HEK293 (cell line): ENCODE measurements around the gene MOCS3.

Experiments used
- GLI2 ChIP-seq: fragments of 450-650 bp; formaldehyde crosslinking; IDR thresholded peaks from 2 replicates; pipeline ENCODE4; 2017; ENCODE audit warnings: missing biosample characterization, missing genetic modification characterization, low read depth, borderline replicate concordance
- RBAK ChIP-seq: fragments of 450-650 bp; formaldehyde crosslinking; IDR thresholded peaks from 2 replicates; pipeline ENCODE4 v1.5.1; 2016; ENCODE audit warnings: missing biosample characterization, missing genetic modification characterization
- SCRT1 ChIP-seq: fragments of 450-650 bp; formaldehyde crosslinking; IDR thresholded peaks from 2 replicates; pipeline ENCODE4 v1.5.1; 2016; ENCODE audit warnings: missing biosample characterization, missing genetic modification characterization, borderline replicate concordance
- ZBTB7A ChIP-seq: fragments of 450-650 bp; formaldehyde crosslinking; IDR thresholded peaks from 2 replicates; pipeline ENCODE4 v1.5.1; 2016; ENCODE audit warnings: low read depth, missing biosample characterization, missing genetic modification characterization
- ZNF133 ChIP-seq: fragments of 450-650 bp; formaldehyde crosslinking; IDR thresholded peaks from 2 replicates; pipeline ENCODE4 v1.5.1; 2016; ENCODE audit warnings: missing biosample characterization, missing genetic modification characterization
- ZNF19 ChIP-seq: fragments of 450-650 bp; formaldehyde crosslinking; IDR thresholded peaks from 2 replicates; pipeline ENCODE4; 2016; ENCODE audit warnings: missing biosample characterization, missing genetic modification characterization, low read depth
- ZNF24 ChIP-seq: fragments of 450-650 bp; formaldehyde crosslinking; IDR thresholded peaks from 2 replicates; pipeline ENCODE4 v1.5.1; 2016; ENCODE audit warnings: missing biosample characterization, missing genetic modification characterization
- ZNF350 ChIP-seq: fragments of 450-650 bp; formaldehyde crosslinking; IDR thresholded peaks from 2 replicates; pipeline ENCODE4 v1.5.0; 2017; ENCODE audit warnings: missing biosample characterization, mild to moderate bottlenecking, missing genetic modification characterization
- ZNF354C ChIP-seq: fragments of 450-650 bp; formaldehyde crosslinking; IDR thresholded peaks from 2 replicates; pipeline ENCODE4 v1.5.1; 2016; ENCODE audit warnings: missing biosample characterization, missing genetic modification characterization, low read depth, borderline replicate concordance
- ZNF707 ChIP-seq: fragments of 450-650 bp; formaldehyde crosslinking; IDR thresholded peaks from 2 replicates; pipeline ENCODE4 v1.5.1; 2016; ENCODE audit warnings: missing biosample characterization, missing genetic modification characterization
- TF ChIP-seq, protein P1 (sequence below): fragments of 450-650 bp; formaldehyde crosslinking; IDR thresholded peaks from 2 replicates; pipeline ENCODE4 v1.5.1; 2016; ENCODE audit warnings: missing biosample characterization, missing genetic modification characterization
- TF ChIP-seq, protein P2 (sequence below): fragments of 450-650 bp; formaldehyde crosslinking; IDR thresholded peaks from 2 replicates; pipeline ENCODE4 v1.5.1; 2016; ENCODE audit warnings: missing biosample characterization, missing genetic modification characterization
- TF ChIP-seq, protein P3 (sequence below): fragments of 450-650 bp; formaldehyde crosslinking; optimal IDR thresholded peaks from 2 replicates; pipeline ENCODE3; 2016; ENCODE audit warnings: missing biosample characterization, mild to moderate bottlenecking, missing genetic modification characterization
- TF ChIP-seq, protein P4 (sequence below): fragments of 450-650 bp; formaldehyde crosslinking; IDR thresholded peaks from 2 replicates; pipeline ENCODE4 v1.5.1; 2016; ENCODE audit warnings: missing biosample characterization, missing genetic modification characterization

DNA sequence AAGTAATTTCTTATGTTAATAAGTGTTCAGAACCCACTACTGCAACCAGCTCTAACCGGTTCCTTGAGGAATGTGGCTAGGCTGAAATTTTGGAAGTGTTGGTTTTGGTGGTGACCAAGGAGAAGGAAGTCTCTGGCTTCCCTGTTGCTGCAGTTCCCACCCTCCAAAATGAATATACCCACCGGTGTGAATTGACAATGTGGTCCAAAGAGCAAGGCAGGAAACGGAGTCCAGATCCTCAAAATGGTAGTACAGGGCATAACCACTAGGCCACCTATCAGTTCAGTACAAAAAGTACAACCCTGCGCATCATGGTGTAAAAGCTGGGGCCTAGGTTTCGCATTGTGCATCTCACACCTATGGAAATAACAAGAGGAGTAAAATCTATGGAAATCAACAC lies 30.1 kb upstream of the MOCS3 start:
- TF ChIP-seq, protein P1, sequence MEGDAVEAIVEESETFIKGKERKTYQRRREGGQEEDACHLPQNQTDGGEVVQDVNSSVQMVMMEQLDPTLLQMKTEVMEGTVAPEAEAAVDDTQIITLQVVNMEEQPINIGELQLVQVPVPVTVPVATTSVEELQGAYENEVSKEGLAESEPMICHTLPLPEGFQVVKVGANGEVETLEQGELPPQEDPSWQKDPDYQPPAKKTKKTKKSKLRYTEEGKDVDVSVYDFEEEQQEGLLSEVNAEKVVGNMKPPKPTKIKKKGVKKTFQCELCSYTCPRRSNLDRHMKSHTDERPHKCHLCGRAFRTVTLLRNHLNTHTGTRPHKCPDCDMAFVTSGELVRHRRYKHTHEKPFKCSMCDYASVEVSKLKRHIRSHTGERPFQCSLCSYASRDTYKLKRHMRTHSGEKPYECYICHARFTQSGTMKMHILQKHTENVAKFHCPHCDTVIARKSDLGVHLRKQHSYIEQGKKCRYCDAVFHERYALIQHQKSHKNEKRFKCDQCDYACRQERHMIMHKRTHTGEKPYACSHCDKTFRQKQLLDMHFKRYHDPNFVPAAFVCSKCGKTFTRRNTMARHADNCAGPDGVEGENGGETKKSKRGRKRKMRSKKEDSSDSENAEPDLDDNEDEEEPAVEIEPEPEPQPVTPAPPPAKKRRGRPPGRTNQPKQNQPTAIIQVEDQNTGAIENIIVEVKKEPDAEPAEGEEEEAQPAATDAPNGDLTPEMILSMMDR (tag by site-specific recombination), result no peak
- TF ChIP-seq ZNF19 (tag by site-specific recombination) (no peak), ZNF24 (no peak), ZBTB7A (tag by site-specific recombination) (no peak), ZNF354C (tag by site-specific recombination) (no peak), ZNF133 (tag by site-specific recombination) (no peak), RBAK (tag by site-specific recombination) (no peak), GLI2 (tag by site-specific recombination) (no peak), SCRT1 (tag by site-specific recombination) (no peak), ZNF350 (no peak), ZNF707 (no peak)
- TF ChIP-seq, protein P2, sequence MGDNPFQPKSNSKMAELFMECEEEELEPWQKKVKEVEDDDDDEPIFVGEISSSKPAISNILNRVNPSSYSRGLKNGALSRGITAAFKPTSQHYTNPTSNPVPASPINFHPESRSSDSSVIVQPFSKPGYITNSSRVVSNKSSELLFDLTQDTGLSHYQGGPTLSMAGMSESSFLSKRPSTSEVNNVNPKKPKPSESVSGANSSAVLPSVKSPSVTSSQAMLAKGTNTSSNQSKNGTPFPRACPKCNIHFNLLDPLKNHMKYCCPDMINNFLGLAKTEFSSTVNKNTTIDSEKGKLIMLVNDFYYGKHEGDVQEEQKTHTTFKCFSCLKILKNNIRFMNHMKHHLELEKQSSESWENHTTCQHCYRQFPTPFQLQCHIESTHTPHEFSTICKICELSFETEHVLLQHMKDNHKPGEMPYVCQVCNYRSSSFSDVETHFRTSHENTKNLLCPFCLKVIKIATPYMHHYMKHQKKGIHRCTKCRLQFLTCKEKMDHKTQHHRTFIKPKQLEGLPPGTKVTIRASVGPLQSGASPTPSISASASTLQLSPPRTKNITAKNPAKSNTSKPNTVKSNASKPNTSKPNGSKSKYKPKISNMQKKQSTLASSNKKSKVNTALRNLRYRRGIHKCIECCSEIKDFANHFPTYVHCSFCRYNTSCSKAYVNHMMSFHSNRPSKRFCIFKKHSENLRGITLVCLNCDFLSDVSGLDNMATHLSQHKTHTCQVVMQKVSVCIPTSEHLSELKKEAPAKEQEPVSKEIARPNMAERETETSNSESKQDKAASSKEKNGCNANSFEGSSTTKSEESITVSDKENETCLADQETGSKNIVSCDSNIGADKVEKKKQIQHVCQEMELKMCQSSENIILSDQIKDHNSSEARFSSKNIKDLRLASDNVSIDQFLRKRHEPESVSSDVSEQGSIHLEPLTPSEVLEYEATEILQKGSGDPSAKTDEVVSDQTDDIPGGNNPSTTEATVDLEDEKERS (tag by site-specific recombination), result no peak
- TF ChIP-seq, protein P3, sequence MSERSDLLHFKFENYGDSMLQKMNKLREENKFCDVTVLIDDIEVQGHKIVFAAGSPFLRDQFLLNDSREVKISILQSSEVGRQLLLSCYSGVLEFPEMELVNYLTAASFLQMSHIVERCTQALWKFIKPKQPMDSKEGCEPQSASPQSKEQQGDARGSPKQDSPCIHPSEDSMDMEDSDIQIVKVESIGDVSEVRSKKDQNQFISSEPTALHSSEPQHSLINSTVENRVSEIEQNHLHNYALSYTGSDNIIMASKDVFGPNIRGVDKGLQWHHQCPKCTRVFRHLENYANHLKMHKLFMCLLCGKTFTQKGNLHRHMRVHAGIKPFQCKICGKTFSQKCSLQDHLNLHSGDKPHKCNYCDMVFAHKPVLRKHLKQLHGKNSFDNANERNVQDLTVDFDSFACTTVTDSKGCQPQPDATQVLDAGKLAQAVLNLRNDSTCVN (tag by site-specific recombination), result no peak
- TF ChIP-seq, protein P4, sequence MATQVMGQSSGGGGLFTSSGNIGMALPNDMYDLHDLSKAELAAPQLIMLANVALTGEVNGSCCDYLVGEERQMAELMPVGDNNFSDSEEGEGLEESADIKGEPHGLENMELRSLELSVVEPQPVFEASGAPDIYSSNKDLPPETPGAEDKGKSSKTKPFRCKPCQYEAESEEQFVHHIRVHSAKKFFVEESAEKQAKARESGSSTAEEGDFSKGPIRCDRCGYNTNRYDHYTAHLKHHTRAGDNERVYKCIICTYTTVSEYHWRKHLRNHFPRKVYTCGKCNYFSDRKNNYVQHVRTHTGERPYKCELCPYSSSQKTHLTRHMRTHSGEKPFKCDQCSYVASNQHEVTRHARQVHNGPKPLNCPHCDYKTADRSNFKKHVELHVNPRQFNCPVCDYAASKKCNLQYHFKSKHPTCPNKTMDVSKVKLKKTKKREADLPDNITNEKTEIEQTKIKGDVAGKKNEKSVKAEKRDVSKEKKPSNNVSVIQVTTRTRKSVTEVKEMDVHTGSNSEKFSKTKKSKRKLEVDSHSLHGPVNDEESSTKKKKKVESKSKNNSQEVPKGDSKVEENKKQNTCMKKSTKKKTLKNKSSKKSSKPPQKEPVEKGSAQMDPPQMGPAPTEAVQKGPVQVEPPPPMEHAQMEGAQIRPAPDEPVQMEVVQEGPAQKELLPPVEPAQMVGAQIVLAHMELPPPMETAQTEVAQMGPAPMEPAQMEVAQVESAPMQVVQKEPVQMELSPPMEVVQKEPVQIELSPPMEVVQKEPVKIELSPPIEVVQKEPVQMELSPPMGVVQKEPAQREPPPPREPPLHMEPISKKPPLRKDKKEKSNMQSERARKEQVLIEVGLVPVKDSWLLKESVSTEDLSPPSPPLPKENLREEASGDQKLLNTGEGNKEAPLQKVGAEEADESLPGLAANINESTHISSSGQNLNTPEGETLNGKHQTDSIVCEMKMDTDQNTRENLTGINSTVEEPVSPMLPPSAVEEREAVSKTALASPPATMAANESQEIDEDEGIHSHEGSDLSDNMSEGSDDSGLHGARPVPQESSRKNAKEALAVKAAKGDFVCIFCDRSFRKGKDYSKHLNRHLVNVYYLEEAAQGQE (tag by site-specific recombination), result no peak
